ENCODE measurements around the gene ACTL7A. TPM values are rescaled to one million over a fixed set of nuclear protein-coding genes. Genes with fewer than 3 reads are reported as not detected.
"Not testable (repeated sequence)": the region's sequence is repeated elsewhere in the genome, so short reads cannot be mapped to it uniquely, and the experiment has no call there.

Gene ACTL7A
- total RNA-seq, 1 donor from 2014 or later: not detected

- ATAC-seq: no peak
- intact Hi-C loops (cut with DNase I): no loop called here
- DNase-seq (ENCODE audit: missing footprints): no peak
These were observed 5.0 kb downstream of the ACTL7A start for GRCh38 chr9:108867116-108867515.

GRCh38 chr9:108867829-108868228, 5.8 kb downstream of the ACTL7A start:
- intact Hi-C loops (cut with DNase I): no loop called here
- DNase-seq (ENCODE audit: missing footprints) (no peak), ATAC-seq (no peak)

- ATAC-seq (no peak), DNase-seq (ENCODE audit: missing footprints) (no peak)
- intact Hi-C loops (cut with DNase I): no loop called here
These were observed 7.1 kb downstream of the ACTL7A start for GRCh38 chr9:108869092-108869725.

- ATAC-seq (no peak), DNase-seq (ENCODE audit: missing footprints) (no peak)
- intact Hi-C loops (cut with DNase I): no loop called here
These were observed 12.2 kb downstream of the ACTL7A start for GRCh38 chr9:108874058-108874788.

GRCh38 chr9:108876425-108876824, 14.4 kb downstream of the ACTL7A start:
- ATAC-seq (no peak), DNase-seq (ENCODE audit: missing footprints) (no peak)
- intact Hi-C loops (cut with DNase I): no loop called here

- intact Hi-C loops (cut with DNase I): no loop called here
- DNase-seq (ENCODE audit: missing footprints): no peak
- no peak for ATAC-seq
These were observed 15.5 kb downstream of the ACTL7A start for GRCh38 chr9:108877524-108877923.

- no peak for ATAC-seq
- no peak for DNase-seq (ENCODE audit: missing footprints)
- intact Hi-C loops (cut with DNase I): no loop called here
These were observed 18.8 kb downstream of the ACTL7A start for GRCh38 chr9:108880738-108881316.

- ATAC-seq: no peak
- DNase-seq (ENCODE audit: missing footprints): no peak
- intact Hi-C loops (cut with DNase I): no loop called here
These were observed 20.2 kb downstream of the ACTL7A start for GRCh38 chr9:108882052-108882888.

- ATAC-seq (no peak), DNase-seq (ENCODE audit: missing footprints) (no peak)
- intact Hi-C loops (cut with DNase I): no loop called here
These were observed 21.0 kb downstream of the ACTL7A start for GRCh38 chr9:108883085-108883484.

- DNase-seq (ENCODE audit: missing footprints) (no peak), ATAC-seq (no peak)
- intact Hi-C loops (cut with DNase I): no loop called here
These were observed 22.6 kb downstream of the ACTL7A start for GRCh38 chr9:108884701-108885100.

- ATAC-seq: peak; percentile 13
- intact Hi-C loops (cut with DNase I): no loop called here
- no peak for DNase-seq (ENCODE audit: missing footprints)
These were observed 23.7 kb downstream of the ACTL7A start for GRCh38 chr9:108885643-108886348.

- ATAC-seq; DNase-seq (ENCODE audit: missing footprints); intact Hi-C loops (cut with DNase I): not testable (repeated sequence)
These were observed 24.7 kb downstream of the ACTL7A start for GRCh38 chr9:108886594-108887271.

GRCh38 chr9:108889649-108890067, 27.6 kb downstream of the ACTL7A start:
- ATAC-seq (peak; percentile 55), DNase-seq (ENCODE audit: missing footprints) (no peak)
- intact Hi-C loops (cut with DNase I): loop anchor here (5.0 to 10.0 kb wide), 2 partner anchors 433 to 495 kb away; partner anchors contain the start of gene EPB41L4B

GRCh38 chr9:108894225-108894997, 32.3 kb downstream of the ACTL7A start:
- ATAC-seq: no peak
- DNase-seq (ENCODE audit: missing footprints): no peak

GRCh38 chr9:108897324-108898096, 35.4 kb downstream of the ACTL7A start:
- intact Hi-C loops (cut with DNase I): loop anchor here (10.0 kb wide), 1 partner anchor 487 kb away; no protein-coding TSS in a partner anchor
- no peak for ATAC-seq
- no peak for DNase-seq (ENCODE audit: missing footprints)

More at GRCh38 chr9:108894225-108894997, 32.3 kb downstream of the ACTL7A start:
- intact Hi-C loops (cut with DNase I): loop anchor here (5.0 to 10.0 kb wide), 2 partner anchors 428 to 490 kb away; partner anchors contain the start of gene EPB41L4B

GRCh38 chr9:108899023-108899695, 37.1 kb downstream of the ACTL7A start:
- intact Hi-C loops (cut with DNase I): loop anchor here (10.0 kb wide), 1 partner anchor 486 kb away; no protein-coding TSS in a partner anchor
- ATAC-seq; DNase-seq (ENCODE audit: missing footprints): not testable (repeated sequence)

Measured in Right ventricle myocardium inferior (tissue), 1 donor.